ENCODE measurements around the gene ZNF326. TPM values are rescaled to one million over a fixed set of nuclear protein-coding genes. Genes with fewer than 3 reads are reported as not detected.

ZNF326 gene
- total and polyA plus RNA-seq, 2 of the 8 experiments (the other 6 are each of a cell fraction or from before 2014, with no cell fraction given) = 12.2 to 30.6 TPM

DNA sequence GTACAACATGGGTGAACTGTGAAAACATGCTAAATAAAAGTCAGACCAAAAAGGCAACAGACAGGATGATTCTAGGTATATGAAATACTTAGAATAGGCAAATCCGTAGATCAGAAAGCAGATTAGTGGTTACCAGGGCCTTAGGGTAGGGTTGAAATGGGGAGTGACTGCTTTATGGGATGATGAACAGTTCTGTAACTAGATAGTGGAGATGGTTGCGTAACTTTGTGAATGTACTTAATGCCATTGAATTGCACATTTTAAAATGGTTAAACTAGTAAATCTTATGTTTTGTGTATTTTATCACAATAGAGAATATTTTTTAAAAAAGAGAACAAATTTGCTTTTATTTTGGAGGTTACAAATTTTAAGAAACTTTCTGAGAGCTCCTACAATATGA is 17.4 kb downstream of the ZNF326 start:
- WGBS, 2 experiments (ENCODE audit: extremely low coverage in 1 of 2, insufficient coverage in 1 of 2, insufficient read length in 1 of 2, insufficient replicate concordance in 2 of 2, low coverage in 1 of 2, low lambda C conversion rate in 2 of 2, missing lambda C conversion rate in 1 of 2) = 95% methylated on average over 2 of the region's 2 CpGs; no CpG with 5 or more reads in 1 of the 2 experiments
- CTCF ChIA-PET (ENCODE audit: partially characterized antibody) = no interaction called here

More for the DNA sequence above, 17.4 kb downstream of the ZNF326 start:
- no peak overlapping the region for H4K5ac ChIP-seq (ENCODE audit: insufficient read length, low read depth, low read length)
- H3K4me2 ChIP-seq (ENCODE audit: insufficient read depth in 1 of 2, low read depth in 2 of 2, low read length in 2 of 2) = no peak overlapping the region
- H3K9me3 ChIP-seq (ENCODE audit: insufficient read depth in 2 of 2, low read depth in 1 of 2, low read length in 1 of 2) = no peaks in the 10 kb centered on the region
- H3K79me1 ChIP-seq (ENCODE audit: low read depth, low read length) = no peaks in the 10 kb centered on the region
- peaks cover 10 to 94% (median 39%) of the 10 kb centered on the region in 4 experiments for H3K36me3 ChIP-seq (ENCODE audit: control insufficient read depth in 2 of 4, insufficient read depth in 4 of 4, low read length in 3 of 4)
- H3K56ac ChIP-seq (replicated peaks; ENCODE audit: insufficient read length, low read depth, low read length) = no peak overlapping the region
- H2BK120ac ChIP-seq (replicated peaks; ENCODE audit: low read depth, low read length) = no peak overlapping the region
- POLR2A ChIA-PET (ENCODE audit: partially characterized antibody) = no interaction called here
- no peak overlapping the region for H2BK12ac ChIP-seq (ENCODE audit: low read depth, low read length)
- no peak overlapping the region for H3K9ac ChIP-seq (replicated peaks in 1 of 4; ENCODE audit: extremely low read depth in 1 of 4, low read depth in 3 of 4, low read length in 3 of 4)
- no peaks in the 10 kb centered on the region for H3K23me2 ChIP-seq (ENCODE audit: low read depth, low read length)
- no peak overlapping the region for H3K4me3 ChIP-seq (ENCODE audit: extremely low read depth in 1 of 4, insufficient read depth in 2 of 4, low read depth in 3 of 4, low read length in 4 of 4)
- H3K27ac ChIP-seq (ENCODE audit: low read depth, low read length) = no peak overlapping the region
- no peak overlapping the region for H3K14ac ChIP-seq (ENCODE audit: insufficient read length)
- H3K27me3 ChIP-seq (replicated peaks in 1 of 4; ENCODE audit: control insufficient read depth in 3 of 4, extremely low read depth in 1 of 4, insufficient read depth in 3 of 4, low read length in 3 of 4) = no peaks in the 10 kb centered on the region
- H2AK5ac ChIP-seq (ENCODE audit: low read depth, low read length) = no peak overlapping the region
- TF ChIP-seq CEBPB (IDR thresholded peaks at IDR 0.05; ENCODE audit: low read depth, low read length) (peak; percentile 57; the same call in 1 of the 2 replicates), RXRA (IDR thresholded peaks at IDR 0.05; ENCODE audit: insufficient read depth, low read depth, low read length) (no peak), BCL11A (IDR thresholded peaks at IDR 0.05; ENCODE audit: low read depth in 2 of 2, low read length in 2 of 2) (no peak), CHD1 (IDR thresholded peaks at IDR 0.05; ENCODE audit: low read depth, low read length) (no peak)
- no peaks in the 10 kb centered on the region for H3K4me1 ChIP-seq (replicated peaks in 1 of 4; ENCODE audit: control insufficient read depth in 3 of 4, insufficient read depth in 4 of 4, low read length in 3 of 4)
- H2BK5ac ChIP-seq (ENCODE audit: low read depth, low read length) = no peak overlapping the region
- H4K91ac ChIP-seq (replicated peaks; ENCODE audit: insufficient read length, low read length) = no peak overlapping the region
- H3K23ac ChIP-seq (ENCODE audit: insufficient read length) = no peak overlapping the region
- H3K18ac ChIP-seq (ENCODE audit: extremely low read depth, low read length) = no peak overlapping the region
- DNase-seq (ENCODE audit: low read depth in 1 of 2, low spot score in 2 of 2) (no peak), FAIRE-seq (no peak)
- H3K4ac ChIP-seq (replicated peaks; ENCODE audit: insufficient read length, low read depth, low read length) = no peak overlapping the region
- H4K20me1 ChIP-seq (replicated peaks in 1 of 2; ENCODE audit: control insufficient read depth in 1 of 2, insufficient read depth in 2 of 2, low read length in 2 of 2) = peaks cover 5 to 6% of the 10 kb centered on the region in 2 experiments
- H2BK20ac ChIP-seq (ENCODE audit: low read length) = no peak overlapping the region
- H4K8ac ChIP-seq (ENCODE audit: extremely low read depth, insufficient read depth, low read length) = no peak overlapping the region
- no peak overlapping the region for H2BK15ac ChIP-seq (ENCODE audit: low read length)
- peaks cover 0 to 26% of the 10 kb centered on the region in 2 experiments; a peak in 3 of 4 replicates for H3K79me2 ChIP-seq (ENCODE audit: control insufficient read depth in 1 of 2, insufficient read depth in 2 of 2, low read length in 2 of 2)
- H2AFZ ChIP-seq (ENCODE audit: low read length) = no peak overlapping the region

Measured in H1 (cell line).